Endothelial cell of hepatic sinusoid (primary cell): Measurements from ENCODE around the gene ATG4A.

ENCODE experiments used
- in situ Hi-C: cut with HindIII; loops from 2 replicates; pipeline ENCODE4 v1.10.0; 2017; ENCODE audit warnings: low sequenced_read_pairs

ATG4A gene, protein sequence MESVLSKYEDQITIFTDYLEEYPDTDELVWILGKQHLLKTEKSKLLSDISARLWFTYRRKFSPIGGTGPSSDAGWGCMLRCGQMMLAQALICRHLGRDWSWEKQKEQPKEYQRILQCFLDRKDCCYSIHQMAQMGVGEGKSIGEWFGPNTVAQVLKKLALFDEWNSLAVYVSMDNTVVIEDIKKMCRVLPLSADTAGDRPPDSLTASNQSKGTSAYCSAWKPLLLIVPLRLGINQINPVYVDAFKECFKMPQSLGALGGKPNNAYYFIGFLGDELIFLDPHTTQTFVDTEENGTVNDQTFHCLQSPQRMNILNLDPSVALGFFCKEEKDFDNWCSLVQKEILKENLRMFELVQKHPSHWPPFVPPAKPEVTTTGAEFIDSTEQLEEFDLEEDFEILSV

DNA sequence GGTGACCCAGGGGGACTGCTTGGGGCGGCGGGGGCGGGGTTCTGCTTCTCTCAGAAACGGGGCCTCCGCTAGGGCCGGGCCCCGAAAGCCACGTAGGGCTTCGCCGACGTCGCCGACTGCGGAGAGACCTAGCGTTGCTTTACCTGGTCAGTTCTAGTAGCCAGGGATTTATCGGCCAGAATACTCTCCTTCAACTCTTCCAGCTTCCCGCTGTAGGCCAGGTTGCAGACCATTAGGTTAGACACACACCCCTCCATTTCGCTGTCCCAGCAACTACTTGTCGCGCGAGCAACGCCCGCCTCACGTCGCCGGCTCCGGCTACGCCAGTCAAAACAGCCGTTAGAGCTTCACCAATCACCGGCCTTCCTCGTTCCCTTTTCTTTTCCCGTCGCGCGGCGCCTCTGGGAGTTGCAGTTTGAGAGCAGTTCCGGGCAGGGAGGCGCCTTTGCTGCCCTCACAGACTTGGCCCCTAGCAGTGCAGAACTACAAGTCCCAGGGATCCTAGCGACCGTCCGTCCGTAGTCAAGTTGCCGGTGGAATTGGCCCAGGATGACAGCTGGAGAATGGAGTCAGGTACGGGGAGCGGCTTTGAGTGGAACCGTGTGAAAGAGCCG, at the start of gene ATG4A, which contains the start of gene PSMD10:
ATG4A (plus strand) TSS at position 515 of the 614 bp plus-strand sequence; CDS start at position 564, 49 bp downstream.
PSMD10 (minus strand) TSS at position 279 of the 614 bp plus-strand sequence; CDS start at position 257, 22 bp downstream.
- in situ Hi-C loops: no loop called here

DNA sequence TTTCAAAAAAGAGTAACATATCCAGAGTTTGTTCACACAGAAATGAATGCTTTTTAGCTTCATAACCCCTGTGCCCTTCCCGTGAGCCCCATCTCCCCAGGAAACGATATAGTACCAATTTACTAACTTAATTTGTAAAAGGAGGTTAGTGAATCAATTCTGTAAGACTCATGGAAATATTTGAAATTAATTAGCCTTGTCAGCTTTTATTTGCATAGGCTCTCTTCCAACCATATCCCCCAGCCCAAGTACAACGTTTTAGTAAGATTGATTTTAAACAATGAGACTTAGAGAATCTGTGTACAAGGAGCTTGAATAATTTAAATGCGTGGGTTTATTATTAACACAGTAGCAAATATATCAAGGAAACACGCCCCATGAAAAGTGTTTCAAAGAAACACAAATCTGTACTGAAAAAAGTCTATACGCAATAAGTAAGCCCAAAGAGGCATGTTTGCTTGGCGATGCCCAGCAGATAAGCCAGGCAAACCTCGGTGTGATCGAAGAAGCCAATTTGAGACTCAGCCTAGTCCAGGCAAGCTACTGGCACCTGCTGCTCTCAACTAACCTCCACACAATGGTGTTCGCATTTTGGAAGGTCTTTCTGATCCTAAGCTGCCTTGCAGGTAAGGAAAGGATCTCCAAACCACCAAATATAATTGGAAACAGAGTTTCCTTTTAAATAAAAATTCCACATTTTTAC, 46.9 kb upstream of the ATG4A start, which contains the start of gene VSIG1:
VSIG1 (plus strand) TSS at position 512 of the 703 bp plus-strand sequence; CDS start at position 578, 66 bp downstream.
- in situ Hi-C loops: no loop called here

DNA sequence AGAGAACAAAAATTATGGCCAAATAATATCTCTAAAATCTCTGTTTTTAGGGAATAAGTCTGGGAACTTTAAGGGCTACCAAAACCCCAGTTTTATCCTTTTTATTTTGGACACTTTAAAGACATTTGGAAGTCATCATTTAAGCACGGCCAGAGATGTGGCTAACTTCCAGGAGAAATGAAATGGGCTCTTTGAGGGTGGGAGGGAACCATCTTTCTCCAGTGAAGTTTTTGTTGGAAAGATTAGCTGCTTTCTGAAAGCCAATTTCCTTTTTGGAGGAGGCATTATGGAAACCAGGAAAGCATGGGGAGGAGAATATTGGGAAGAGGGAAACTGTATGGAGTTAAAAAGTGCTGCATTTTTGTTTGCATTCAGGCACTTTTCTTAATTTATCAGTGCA, 41.9 kb upstream of the ATG4A start:
- in situ Hi-C loops: no loop called here

DNA sequence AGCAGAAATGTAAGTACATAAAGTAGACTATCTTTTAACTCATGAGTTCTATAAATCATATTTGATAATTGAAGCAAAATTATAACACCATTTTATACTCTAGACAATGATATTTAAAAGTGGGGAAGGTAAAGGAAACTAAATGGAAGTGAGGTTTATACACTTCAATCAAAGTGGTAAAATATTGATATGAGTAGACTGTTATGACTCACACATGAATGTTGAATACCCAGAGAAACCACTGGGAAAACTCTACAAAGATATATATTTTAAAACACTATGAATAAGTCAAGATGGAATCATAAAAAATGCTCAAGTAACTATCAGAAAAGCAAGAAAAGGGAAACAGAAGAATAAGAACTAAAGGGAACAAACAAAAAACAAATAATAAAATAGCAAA, 38.4 kb upstream of the ATG4A start:
- in situ Hi-C loops: no loop called here

DNA sequence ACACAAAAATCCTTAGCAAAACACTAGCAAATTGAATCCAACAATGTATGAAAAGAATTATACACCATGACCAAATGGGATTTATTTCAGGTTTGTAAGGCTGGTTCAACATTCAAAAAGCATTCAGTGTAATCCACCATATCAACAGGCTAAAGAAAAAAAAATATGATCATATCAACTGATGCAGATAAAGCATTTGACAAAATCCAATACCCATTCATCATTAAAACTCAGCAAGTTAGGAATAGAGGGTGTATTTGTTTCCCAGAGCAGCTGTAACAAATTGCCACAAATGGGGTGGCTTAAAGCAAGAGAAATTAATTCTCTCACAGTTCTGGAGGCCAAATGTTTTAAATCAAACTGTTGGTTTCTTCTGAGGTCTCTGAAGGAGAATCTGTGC, 36.0 kb upstream of the ATG4A start:
- in situ Hi-C loops: no loop called here

DNA sequence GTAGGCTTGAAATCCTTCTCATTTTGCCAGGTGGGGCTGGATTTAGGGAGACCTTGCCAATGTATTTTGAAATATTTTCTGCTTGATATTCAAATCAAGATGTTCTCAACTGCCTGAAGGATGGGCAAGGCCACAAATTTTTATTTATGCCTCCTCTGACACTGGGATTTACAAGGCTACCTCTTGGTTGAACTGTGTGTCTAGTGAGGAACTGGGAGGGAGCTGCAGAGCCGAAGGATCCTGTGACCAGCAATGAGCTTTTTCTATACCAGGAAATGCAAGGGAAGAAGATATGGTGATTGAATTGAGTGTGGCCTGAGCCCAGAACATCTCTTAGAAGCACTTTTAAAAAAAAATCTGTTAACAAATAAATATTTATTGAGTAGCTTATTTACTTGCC, 31.8 kb upstream of the ATG4A start:
- in situ Hi-C loops: no loop called here

DNA sequence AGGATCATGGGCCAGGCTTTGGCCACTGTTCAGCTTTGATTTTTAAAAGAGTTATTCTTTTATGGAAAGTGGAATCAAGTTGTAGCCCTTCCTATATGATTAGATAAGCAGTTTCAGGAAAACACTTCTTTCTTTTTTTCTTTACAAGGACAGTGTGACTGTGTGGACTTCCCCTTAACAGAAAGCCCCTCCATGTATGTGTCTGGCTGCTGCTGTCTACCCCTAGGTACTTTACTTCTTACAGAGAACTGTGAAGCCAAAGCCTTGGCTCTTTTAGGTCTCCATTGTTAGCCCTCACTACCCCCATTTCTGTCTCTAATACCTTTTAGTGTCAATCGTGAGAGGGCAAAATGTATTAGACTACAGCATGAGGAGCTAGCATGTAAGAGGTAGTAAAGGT, 27.6 kb upstream of the ATG4A start:
- in situ Hi-C loops: no loop called here

DNA sequence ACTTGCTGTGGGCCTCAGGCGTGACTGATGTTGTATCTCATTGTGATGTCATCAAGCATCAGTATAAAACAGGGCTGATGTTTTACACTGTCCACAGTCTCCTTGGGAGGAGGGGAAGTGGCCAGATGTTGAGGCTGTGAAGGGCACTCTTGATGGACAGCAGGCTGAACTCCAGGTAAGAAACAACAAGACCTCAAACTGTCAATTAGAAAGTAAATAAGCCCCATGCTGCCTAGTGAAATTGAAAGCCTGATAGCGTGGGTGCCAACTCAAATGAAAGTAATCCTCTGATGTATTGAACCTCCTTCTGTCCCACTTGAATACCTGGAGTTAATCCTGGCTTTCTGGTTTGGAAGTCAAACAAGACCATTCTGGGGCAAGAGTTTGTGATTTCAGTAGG, 27.0 kb upstream of the ATG4A start:
- in situ Hi-C loops: no loop called here

DNA sequence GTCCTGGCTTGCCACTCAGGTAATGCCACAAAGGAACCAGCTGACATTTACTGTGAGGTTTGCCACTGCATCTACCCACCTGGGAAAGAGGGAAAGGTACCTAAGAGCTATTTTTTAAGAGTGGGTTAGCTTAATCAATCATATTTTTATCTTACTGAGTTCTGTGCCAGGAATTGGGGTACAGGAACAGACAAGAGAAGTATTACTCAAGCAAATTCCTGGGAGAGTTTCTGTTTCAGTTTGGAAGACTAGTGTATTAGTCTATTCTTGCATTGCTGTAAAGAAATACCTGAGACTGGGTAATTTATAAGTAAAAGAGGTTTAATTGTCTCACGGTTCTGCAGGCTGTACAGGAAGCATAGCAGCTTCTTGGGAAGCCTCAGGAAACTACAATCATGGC, 23.5 kb upstream of the ATG4A start:
- in situ Hi-C loops: no loop called here

DNA sequence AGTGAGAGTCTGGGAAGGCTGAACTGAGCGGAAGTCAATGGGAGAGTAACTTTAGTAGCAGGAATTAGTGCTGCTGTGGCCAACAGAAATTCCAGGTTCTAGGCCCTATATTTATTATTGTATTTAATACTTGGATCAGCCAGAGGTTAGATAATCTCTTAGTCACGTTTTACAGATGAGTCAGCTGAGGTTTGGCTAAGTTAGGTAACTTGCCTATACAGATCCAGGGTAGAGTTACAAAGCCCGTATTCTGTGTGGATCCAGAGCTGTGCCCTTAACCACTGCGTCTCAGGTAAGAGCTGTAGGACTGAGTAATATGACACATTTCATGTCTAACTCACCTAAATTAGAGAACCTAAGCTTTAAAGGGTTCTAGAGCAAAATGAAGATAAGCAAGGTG, 20.7 kb upstream of the ATG4A start:
- in situ Hi-C loops: loop anchor here (5.0 kb wide), 1 partner anchor 69 kb away; no protein-coding TSS in a partner anchor

DNA sequence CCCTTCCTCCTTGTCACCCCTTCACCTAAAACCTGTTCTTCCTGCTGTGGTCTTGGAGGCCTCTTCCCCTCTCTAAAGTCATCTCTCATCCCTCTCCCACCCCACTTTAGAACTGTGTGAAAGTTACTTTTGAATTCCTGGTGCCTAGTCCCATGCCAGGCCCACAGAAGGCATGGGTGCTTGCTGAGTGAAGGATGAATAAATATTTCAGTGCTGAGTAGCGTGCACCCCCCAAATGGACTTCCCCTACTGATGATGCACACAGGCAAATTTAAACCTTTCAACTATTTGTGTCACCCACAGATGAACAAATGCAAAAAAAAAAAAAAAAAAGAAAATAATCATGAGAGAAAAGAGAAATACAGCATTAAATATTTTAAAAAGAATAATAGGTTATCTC, 20.0 kb upstream of the ATG4A start:
- in situ Hi-C loops: loop anchor here (5.0 kb wide), 1 partner anchor 69 kb away; no protein-coding TSS in a partner anchor

DNA sequence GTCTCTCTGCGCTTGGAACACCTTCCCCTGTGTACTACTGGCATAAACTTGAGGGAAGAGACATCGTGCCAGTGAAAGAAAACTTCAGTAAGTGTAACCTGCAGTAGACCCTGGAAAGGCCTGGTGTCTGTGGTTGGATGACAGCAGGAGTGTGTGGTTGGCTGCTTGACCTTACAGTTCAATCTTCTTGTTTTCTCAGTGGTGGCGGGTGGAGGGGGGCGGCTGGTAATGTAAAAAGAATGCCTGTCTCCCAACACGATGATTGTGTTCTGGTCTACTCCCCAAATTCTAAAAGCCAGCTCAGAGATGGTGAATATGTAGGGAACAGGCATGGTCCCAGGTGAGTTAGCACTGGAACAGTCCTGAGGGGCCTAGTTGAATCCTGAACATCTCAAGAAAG, 18.8 kb upstream of the ATG4A start:
- in situ Hi-C loops: loop anchor here (5.0 kb wide), 1 partner anchor 70 kb away; no protein-coding TSS in a partner anchor

DNA sequence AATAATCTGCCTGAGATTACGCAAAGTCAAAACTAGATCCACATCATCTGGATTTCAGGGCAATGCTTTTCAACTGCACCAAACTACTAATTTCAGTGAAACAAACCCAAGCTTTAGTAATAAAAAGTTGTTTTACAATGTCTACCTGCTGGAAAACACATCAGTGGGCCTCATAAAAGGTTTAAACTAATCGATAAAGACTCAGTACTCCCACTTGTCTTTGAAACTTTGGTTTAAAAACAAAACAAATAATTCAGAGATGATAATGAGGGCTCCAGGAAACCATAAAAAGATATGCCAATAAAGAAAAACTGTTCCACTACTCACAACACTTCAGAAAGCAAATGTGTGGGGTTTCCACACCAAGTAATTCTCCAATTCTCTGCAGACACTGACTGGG, 10.5 kb upstream of the ATG4A start:
- in situ Hi-C loops: no loop called here

DNA sequence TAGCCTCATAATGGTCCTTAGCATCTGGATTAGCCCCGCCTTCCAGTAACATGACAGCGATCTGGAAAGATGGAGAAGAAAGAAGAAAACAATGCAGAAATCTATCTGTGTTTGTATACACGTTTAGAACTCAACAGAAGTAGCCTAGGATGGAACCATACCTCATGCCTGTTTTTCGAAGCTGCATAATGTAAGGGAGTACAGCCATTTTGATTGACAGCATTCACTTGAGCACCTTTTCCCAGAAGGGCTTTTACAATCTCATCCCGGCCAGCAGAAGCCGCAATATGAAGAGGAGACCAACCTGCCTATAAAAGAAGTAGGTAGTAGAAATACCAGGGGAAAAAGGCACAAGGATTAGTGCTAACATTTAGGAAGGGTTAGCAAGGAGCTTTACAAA, 3.8 kb upstream of the ATG4A start:
- in situ Hi-C loops: no loop called here

DNA sequence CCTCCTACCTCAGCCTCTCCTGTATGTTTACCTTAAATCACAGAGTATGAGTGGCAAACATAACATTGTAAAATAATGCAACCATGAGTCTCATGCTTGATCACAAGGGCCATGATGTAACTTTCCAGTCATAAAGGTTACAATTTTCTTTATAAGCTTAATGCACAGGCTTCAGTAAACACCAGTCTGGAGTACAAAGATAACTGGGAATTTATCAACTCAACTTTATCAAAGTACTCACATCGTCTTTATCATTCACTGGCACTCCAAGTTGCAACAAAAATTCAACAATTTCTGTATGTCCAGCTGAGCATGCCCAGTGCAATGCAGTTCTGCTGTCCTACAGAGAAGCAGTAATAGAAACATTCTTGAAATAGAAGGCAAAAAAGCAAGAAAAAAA, 3.1 kb upstream of the ATG4A start:
- in situ Hi-C loops: no loop called here

DNA sequence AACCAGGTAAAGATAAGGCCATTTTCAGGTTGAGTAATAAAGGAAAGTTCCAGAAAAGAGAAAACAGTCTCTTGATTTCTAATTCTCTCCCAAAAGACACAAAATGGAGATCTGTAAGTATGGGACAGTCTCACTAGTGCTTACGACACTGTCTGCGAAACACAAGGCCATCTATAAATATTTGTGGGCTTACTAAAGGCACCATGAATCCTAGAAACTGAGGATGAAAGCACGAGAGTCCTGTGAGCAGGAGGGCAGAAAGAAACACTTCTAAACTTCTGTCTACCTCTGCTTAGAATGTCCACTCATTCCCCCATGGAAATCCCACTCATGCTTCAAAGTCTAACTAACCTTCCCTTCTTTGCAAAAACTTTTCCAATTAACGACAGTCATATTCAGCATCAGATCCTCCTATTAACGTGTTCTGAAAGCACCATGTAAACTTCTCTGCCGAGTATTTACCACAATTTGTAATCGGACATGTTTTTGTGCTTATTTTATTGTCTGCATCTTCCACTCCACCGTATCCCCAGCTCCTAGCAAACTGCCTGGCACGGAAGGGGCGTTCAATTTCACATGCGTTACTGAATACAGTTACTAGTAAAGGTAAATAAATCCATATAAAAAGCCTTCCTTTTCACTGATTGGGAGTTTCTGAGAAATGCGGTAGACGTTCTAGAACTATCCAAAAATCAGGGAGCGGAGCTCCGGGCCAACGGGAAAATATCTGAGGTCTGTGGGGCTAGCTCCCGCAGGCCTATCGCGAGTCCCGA, 901 bp upstream of the ATG4A start:
- in situ Hi-C loops: no loop called here

DNA sequence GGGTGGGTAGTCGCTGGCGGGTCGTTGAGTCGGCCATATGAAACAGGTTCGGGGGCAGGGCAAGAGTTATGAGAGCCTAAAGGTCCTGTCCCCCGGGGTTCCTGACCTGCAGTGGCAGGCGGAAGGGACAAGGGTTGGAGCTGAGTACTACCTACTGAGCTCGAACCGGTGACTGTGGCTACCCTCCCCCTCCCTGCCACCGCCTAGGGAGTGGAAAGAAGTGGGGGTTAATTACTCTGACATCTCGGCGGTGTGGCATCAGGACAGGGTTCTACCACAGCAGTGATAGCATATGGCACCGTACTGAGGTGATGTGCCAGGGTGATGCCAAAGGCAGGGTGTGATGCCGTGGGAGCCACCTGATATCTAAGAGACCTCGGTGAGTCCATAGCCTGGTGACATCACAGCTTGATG, 307 bp downstream of the ATG4A start:
- in situ Hi-C loops: no loop called here

DNA sequence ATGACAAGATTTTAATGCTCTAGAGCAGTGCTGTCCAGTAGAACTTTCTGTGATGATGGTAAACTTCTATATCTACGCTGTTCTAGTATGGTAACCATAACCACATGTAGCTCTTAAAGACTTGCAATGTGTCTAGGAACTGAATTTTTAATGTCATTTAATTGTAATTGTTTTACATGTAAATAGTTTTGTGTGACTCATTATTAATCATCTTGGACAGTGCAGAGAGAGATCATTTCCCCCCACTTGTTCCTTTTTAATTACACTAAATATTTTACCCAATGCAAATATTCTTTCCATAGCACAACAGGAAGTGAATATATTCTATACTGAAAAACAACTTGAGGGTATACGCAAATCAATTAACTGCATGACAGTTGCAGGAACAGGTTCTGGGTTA, 5.8 kb downstream of the ATG4A start:
- in situ Hi-C loops: no loop called here

DNA sequence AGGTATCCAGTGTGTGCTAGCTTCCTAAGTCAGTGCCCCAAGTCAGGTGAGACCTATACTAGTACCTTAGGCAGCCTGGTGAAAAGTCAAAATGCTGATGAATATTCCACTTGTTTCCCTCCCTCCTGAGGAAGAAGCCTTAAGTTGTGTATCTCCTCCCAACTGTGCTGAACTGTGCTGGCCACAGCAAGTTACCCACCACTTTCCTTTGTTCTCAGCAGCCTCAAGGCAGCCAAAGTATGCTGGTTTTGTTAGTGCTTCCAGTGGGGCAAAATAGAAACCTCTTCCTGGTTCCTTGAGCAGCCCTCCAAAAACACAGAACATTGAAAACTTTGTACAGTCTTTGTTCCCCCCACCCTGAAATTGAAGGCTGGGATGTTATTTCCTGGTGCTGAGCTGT, 13.9 kb downstream of the ATG4A start:
- in situ Hi-C loops: no loop called here

DNA sequence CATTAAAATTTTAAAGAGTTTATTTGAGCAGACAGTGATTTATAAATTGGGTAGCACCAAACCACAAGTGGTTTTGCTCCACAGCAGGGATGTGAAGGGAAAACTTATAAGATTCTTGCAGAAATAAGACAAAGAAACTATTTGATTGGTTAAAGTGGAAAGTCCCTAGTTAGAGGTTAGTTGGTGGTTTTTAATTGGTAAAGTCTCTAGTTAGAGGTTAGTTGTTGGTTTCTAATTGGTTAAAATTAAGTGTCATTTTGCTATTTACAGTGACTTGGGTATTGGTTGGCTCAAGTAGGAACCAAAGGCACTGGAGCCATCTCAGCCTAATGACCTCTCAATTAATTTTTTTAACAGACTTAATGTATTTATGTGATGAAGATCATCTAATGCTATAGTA, 23.0 kb downstream of the ATG4A start:
- in situ Hi-C loops: no loop called here

DNA sequence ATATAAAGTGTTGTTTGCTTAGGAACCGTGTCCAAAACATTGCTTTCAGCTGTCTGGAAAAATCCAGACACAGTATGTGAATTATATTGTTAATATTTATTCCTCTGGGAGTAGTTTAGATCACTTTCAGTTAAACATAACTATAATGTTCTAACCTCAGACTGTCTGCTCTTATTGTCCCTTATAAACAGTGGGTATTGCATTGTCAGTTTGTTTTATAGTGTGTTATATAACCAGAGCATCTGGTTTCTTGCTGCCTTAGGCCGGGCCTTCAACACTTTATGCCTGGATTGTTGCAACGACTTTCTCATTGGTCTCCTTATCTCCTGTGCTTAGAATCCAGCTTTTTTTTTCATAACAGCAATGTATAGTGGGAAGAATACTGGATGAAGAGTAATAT, 26.4 kb downstream of the ATG4A start:
- in situ Hi-C loops: no loop called here
